Measurements from ENCODE around the gene ADARB1.

Gene ADARB1

GRCh38 chr21:45069711-45070110, 4.7 kb upstream of the ADARB1 start:
- no peak for TF ChIP-seq CTCF (IDR thresholded peaks at IDR 0.05; ENCODE audit: control extremely low read depth, extremely low read depth, low read depth, missing control alignments)
- CTCF ChIA-PET, result interaction anchor here (1.0 to 2.8 kb wide), 3 partner anchors 28 to 59 kb away, joined by 3 to 9 read pairs (median 4); no protein-coding TSS in a partner anchor
- DNase-seq (ENCODE audit: extremely low spot score), result no peak
- POLR2A ChIA-PET, result no interaction called here

DNA sequence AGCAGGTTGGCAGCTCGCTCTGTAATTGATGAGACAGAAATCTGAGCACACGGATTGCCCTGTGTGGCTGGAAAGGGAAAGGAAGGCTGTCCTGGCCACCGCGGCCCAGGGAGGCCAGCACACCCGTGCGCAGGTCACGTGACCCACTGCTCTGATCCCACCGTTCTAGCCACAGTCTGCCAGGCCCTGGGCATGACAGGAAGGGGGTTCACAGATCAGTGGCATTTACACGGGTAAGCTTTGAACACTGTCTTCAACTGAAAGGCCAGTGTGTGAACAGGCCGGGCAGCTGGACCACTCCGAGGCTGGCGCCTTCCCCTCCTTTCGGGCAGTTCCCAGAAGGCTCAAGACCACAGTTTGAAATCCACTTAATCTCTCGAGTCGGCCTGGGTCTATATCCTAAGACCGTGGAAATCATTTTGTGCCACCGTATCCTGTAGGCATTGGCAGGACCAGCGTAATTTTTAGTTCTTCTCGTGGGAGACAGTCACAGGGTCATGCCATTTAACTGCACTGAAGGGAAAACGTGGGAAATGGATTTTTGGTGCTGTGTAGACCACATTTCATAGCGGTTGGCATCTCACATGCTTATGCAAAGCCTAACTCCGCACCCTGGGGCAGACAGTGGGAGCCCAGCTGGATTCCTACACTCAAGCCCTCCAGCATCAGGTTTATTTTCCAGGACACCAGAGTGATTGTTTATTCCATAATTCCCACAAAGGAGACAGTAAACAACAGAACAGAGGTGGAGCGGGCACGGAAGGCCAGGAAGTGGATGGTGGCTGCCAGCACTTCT, 3.1 kb upstream of the ADARB1 start:
- no peak for TF ChIP-seq CTCF (IDR thresholded peaks at IDR 0.05; ENCODE audit: control extremely low read depth, extremely low read depth, low read depth, missing control alignments)

DNA sequence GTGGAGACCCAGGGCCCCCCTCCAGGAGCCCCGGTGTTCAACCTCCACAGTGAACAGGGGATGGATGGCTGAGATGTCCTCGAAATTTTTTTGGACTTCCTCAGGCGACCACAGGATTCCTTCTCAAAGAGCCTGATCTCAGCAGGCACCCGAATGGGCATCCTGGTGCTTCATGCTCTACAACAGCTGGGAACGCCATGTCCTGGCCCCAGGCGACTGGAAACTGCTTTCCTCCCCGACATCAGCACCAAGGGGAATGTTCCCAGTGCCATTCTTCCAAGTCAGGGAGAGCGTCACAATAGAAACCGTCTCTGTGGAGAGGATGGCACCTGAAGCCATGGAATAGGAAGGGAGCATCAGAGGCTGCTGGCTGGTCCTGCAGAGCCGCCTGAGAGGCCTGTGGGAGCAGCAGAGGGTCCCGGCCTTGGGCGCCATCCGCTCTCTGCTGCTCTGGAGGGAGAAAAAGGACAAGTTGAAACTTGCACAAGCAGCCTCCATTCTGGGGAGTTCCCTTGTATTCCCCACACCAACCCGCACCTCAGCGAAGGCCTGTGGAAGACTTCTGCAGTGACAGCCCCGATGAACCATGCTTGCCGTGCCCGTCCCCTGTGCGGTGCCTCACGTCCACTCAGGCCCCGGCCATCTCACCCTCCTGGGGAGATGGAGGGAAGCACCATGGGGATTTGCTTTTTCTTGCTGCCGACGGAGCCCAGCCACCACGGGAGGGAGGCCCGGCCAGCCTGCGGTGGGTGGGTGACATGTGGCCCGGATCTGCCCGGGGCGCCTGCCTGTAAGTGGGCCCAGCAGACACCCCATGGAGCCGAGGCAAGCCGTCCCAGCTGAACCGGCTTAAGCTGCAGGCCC, 2.3 kb upstream of the ADARB1 start:
- no peak for DNase-seq (ENCODE audit: extremely low spot score)
- TF ChIP-seq CTCF (IDR thresholded peaks at IDR 0.05; ENCODE audit: control extremely low read depth, extremely low read depth, low read depth, missing control alignments), result no peak
- ChIA-PET POLR2A (no interaction called here), CTCF (interaction anchor here (0.8 to 2.8 kb wide), 4 partner anchors 9 to 69 kb away, joined by 3 to 9 read pairs (median 4); no protein-coding TSS in a partner anchor)

More for the DNA sequence above, 3.1 kb upstream of the ADARB1 start:
- ChIA-PET CTCF (interaction anchor here (2.8 kb wide), 1 partner anchor 58 kb away, joined by 9 read pairs; no protein-coding TSS in a partner anchor), POLR2A (no interaction called here)
- DNase-seq (ENCODE audit: extremely low spot score), result no peak

DNA sequence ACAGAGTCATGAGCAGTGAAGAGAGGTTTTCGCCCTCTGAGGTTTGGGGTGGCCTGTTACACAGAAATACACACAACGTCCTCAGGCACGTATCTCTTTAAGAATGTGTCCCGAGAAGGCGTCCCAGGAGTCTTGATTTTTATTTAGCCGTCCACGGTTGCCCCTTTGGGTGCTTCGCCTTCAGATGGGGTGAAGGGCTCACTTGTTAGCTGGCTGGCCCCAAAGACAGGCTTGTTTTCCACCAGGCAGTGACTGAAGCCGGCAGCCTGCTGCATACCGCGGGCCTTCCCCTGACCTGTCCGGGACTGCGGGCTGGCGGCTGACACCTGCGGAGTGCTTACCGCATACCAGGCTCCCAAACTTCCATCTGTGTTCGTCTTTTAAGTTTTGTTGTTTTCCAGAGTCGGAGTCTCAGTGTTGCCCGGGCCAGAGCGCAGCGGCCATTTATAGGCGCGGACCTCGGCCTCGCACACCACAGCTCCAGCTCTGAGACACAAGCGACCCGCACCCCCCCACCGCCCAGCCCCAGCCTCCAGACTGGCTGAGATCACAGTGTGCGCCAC, 1.6 kb upstream of the ADARB1 start:
- CTCF ChIA-PET, result interaction anchor here (0.8 to 1.8 kb wide), 3 partner anchors 10 to 68 kb away, joined by 3 to 4 read pairs (median 3); no protein-coding TSS in a partner anchor
- POLR2A ChIA-PET, result no interaction called here
- TF ChIP-seq CTCF (IDR thresholded peaks at IDR 0.05; ENCODE audit: control extremely low read depth, extremely low read depth, low read depth, missing control alignments), result no peak
- DNase-seq (ENCODE audit: extremely low spot score), result no peak

DNA sequence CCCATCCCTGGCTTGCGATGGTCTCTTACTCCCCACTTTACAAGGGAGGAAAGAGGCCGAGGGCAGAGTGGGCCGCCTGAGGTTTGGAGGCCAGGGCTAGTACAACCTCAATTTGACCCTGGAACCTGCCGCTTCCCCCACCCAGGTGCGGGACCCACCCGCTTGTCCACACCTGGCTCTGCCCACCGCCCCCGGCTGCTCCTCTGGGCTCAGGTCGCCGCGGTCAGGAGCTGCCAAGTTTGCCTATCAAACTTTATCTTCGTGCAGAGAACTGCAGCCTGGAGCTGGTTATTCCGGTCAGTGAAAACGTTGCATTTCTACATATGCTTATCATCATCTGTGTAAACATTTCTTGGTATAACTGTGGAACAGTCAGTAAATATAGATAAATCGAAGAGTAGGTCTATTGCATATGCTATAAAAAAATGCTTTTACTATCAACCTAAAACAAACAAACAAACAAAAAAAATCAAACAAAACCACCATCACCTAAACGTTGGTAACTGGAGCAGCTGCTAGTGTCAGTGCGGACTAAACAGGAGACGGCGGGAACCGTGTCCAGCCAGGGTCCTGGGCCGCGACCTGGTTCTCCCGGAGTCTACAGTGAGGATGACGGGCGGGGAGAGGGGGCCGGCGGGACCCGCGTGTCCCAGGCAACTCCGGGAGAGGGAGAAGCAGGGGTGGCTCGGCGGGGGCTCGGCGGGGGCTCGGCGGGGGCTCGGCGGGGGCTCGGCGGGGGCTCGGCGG, 906 bp upstream of the ADARB1 start:
- no peak for TF ChIP-seq CTCF (IDR thresholded peaks at IDR 0.05; ENCODE audit: control extremely low read depth, extremely low read depth, low read depth, missing control alignments)
- ChIA-PET POLR2A (no interaction called here), CTCF (interaction anchor here (1.1 to 1.8 kb wide), 5 partner anchors 11 to 132 kb away, joined by 3 to 4 read pairs (median 3); no protein-coding TSS in a partner anchor)
- peak; percentile 45 for DNase-seq (ENCODE audit: extremely low spot score)

Data from GM10248 (cell line).